ENCODE results near the gene DAGLB.
"Not testable (repeated sequence)": the region's sequence is repeated elsewhere in the genome, so short reads cannot be mapped to it uniquely, and the experiment has no call there.

The DAGLB gene

DNA sequence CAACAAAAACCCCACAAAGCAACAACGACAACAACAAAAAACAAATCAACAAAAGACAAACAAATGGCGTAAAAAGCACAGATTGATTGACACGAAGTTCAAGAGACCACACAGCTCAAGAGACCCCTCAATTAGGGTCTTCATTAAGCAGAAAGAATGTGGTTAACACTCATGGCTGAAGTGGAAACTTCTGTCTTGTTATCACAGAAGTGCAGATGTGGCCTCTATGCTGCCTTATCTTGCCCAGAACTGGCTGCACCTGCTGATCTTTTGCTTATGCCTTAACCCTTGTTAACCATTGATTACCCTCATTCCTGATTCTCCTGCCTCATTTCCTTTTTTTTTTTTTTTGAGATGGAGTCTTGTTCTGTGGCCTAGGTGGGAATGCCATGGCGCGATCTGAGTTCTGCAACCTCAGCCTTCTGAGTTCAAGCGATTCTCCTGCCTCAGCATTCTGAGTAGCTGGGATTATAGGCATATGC lies 3.5 kb upstream of the DAGLB start:
- TF ChIP-seq, protein P1, sequence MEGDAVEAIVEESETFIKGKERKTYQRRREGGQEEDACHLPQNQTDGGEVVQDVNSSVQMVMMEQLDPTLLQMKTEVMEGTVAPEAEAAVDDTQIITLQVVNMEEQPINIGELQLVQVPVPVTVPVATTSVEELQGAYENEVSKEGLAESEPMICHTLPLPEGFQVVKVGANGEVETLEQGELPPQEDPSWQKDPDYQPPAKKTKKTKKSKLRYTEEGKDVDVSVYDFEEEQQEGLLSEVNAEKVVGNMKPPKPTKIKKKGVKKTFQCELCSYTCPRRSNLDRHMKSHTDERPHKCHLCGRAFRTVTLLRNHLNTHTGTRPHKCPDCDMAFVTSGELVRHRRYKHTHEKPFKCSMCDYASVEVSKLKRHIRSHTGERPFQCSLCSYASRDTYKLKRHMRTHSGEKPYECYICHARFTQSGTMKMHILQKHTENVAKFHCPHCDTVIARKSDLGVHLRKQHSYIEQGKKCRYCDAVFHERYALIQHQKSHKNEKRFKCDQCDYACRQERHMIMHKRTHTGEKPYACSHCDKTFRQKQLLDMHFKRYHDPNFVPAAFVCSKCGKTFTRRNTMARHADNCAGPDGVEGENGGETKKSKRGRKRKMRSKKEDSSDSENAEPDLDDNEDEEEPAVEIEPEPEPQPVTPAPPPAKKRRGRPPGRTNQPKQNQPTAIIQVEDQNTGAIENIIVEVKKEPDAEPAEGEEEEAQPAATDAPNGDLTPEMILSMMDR (IDR thresholded peaks at IDR 0.05; ENCODE audit: insufficient read depth, low read length, missing control alignments), result no peak
- no peak for DNase-seq (ENCODE audit: low read depth, low spot score)
- ChIA-PET POLR2A (no interaction called here), CTCF (interaction anchor here (0.6 kb wide), 1 partner anchor 67 kb away, joined by 3 read pairs; no protein-coding TSS in a partner anchor)
- H3K4me3 ChIP-seq (ENCODE audit: low read depth, low read length), result no peak overlapping the region

DNA sequence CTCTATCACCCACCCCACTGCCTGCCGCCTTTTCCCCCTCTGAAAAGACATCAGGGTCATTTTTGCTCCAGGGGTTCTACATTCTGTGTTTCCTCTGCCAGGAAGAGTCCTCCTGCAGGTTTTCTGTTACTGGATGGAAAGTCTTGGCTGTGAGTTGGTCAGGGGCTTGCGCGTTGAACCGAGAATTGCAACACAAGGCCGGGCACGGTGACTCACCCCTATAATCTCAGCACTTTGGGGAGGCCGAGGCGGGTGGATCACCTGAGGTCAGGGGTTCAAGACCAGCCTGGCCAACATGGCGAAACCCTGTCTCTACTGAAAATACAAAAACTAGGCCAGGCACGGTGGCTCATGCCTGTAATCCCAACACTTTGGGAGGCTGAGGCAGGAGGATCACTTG lies 2.8 kb upstream of the DAGLB start:
- H3K4me3 ChIP-seq (ENCODE audit: low read depth, low read length); CTCF ChIA-PET; POLR2A ChIA-PET; DNase-seq (ENCODE audit: low read depth, low spot score): not testable (repeated sequence)

DNA sequence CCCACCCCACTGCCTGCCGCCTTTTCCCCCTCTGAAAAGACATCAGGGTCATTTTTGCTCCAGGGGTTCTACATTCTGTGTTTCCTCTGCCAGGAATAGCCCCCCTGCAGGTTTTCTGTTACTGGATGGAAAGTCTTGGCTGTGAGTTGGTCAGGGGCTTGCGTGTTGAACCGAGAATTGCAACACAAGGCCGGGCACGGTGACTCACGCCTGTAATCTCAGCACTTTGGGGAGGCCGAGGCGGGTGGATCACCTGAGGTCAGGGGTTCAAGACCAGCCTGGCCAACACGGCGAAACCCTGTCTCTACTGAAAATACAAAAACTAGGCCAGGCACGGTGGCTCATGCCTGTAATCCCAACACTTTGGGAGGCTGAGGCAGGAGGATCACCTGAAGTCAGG lies 2.1 kb upstream of the DAGLB start:
- DNase-seq (ENCODE audit: low read depth, low spot score); POLR2A ChIA-PET; H3K4me3 ChIP-seq (ENCODE audit: low read depth, low read length); CTCF ChIA-PET: not testable (repeated sequence)

DNA sequence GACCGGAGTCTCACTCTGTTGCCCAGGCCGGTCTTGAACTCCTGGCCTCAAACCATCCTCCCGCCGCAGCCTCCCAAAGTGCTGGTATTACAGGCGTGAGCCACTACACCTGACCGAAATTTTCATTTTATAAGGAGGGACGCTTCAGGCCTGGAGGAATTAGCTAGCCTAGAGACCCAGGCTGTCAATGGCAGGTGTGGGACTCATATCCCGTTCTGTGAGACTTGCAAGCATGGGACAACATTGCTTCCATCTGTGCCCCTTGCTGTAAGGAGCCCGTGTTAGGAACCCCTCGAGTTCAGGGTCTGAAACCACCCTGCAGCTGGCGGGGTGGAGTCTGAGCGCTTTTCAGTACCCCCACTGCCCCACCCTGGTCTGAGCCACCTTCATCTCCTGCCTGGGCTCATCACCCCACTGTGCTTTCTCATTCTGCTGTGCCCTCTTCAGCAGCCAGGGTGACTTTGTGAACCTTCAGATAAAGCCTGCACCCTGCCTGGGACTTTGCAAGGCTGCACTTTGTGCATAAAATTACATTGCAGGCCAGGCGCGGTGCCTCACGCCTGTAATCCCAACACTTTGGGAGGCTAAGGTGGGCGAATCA lies 1.3 kb upstream of the DAGLB start:
- TF ChIP-seq, protein P1 (IDR thresholded peaks at IDR 0.05; ENCODE audit: insufficient read depth, low read length, missing control alignments), result no peak
- ChIA-PET POLR2A (interaction anchor here (0.7 to 2.3 kb wide), 3 partner anchors 8 to 28 kb away, joined by 3 to 7 read pairs (median 3); no protein-coding TSS in a partner anchor), CTCF (interaction anchor here (1.5 kb wide), 1 partner anchor 11 kb away, joined by 3 read pairs; no protein-coding TSS in a partner anchor)
- no peak overlapping the region for H3K4me3 ChIP-seq (ENCODE audit: low read depth, low read length)
- DNase-seq (ENCODE audit: low read depth, low spot score), result no peak

DNA sequence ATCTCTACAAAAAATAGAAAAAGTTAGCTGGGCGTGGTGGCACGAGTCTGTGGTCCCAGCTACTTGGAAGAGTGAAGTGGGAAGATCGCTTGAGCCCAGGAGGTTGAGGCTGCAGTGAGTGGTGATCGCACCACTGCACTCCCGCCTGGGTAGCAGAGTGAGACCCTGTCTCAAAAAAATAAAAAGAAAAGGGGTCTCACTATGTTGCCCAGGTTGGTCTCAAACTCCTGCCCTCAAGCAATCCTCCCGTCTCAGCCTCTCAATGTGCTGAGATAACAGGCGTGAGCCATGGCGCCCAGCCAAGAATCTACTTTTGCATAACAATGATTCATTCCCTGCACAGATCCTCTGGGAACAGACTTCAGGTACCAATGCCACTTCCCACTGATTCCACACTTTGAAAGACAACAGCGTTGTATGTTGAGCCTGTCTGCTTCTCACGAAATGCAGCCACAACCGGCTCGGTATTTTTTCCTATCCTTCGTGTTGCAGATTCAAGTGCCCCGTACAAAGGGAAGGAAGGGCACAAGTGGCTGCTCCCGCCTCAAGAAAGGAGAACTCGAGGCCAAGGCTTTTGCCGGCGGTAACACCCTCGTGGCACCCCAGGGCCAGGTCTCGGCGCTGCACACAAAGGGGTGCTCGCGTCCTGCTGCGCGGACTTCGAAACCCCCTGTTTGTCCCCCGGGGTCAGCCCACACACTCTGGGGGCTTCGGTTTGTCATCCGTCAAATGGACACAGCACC lies 745 bp downstream of the DAGLB start:
- ChIA-PET POLR2A (interaction anchor here (1.6 to 2.3 kb wide), 2 partner anchors 9 to 30 kb away, joined by 3 to 7 read pairs; no protein-coding TSS in a partner anchor), CTCF (interaction anchor here (0.7 to 1.5 kb wide), 2 partner anchors 9 to 10 kb away, joined by 3 read pairs; no protein-coding TSS in a partner anchor)
- TF ChIP-seq, protein P1 (IDR thresholded peaks at IDR 0.05; ENCODE audit: insufficient read depth, low read length, missing control alignments), result no peak
- DNase-seq (ENCODE audit: low read depth, low spot score), result peak; percentile 36
- H3K4me3 ChIP-seq (ENCODE audit: low read depth, low read length), result peak overlapping the region; percentile 99

DNA sequence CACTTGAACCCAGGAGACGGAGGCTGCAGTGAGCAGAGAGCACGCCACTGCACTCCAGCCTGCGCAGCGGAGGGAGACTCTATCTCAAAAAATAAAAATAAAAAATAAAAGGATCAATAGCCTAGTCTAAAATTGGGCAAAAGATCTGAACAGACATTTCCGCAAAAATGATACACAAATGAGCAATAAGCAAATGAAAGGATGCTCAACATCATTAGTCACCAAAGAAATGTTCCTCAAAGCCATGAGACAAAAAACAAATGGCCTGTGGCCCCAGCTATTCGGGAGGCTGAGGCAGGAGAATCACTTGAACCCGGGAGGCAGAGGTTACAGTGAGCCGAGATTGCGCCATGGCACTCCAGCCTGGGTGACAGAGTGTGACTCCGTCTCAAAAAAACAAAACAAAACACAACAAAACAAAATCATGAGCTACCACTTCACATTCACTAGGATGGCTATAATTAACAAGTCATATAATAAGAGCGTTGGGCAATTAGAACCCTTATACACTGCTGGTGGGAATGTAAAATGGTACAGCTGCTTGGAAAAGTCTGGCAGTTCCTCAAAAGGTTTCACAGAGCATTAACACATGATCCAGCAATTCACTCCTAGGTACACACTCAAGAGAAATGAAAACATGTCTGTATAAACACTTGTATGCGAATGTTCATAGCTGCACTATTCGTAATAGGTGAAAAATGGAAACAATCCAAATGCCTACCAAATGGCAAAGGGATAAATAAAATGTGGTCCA lies 3.1 kb downstream of the DAGLB start:
- POLR2A ChIA-PET, result no interaction called here

More for the DNA sequence above, 3.1 kb downstream of the DAGLB start:
- CTCF ChIA-PET, result interaction anchor here (1.5 to 1.6 kb wide), 2 partner anchors 8 to 10 kb away, joined by 4 to 9 read pairs; no protein-coding TSS in a partner anchor
- DNase-seq (ENCODE audit: low read depth, low spot score), result no peak
- TF ChIP-seq, protein P1 (IDR thresholded peaks at IDR 0.05; ENCODE audit: insufficient read depth, low read length, missing control alignments), result no peak
- H3K4me3 ChIP-seq (ENCODE audit: low read depth, low read length), result no peak overlapping the region

All from AG04449 (cell line).